Spleen (tissue), 11 donors: Measurements from ENCODE around the gene MYO16. TPM values are rescaled to one million over a fixed set of nuclear protein-coding genes. Genes with fewer than 3 reads are reported as not detected.

Experiments
- DNase-seq: peaks from one replicate; pipeline ENCODE4 v3.0.0-alpha.2; 2020
- H3K27ac ChIP-seq, 8 donors: fragments of 200-600 bp; sonication (generic) in 7 of 8; 1 replicate in 4 of 8; 2 replicates in 4 of 8; pipeline versions ENCODE4 v1.5.0 to v1.8.0; 2016 to 2021; ENCODE audit warnings: inconsistent platforms in 4 of 8, mild to moderate bottlenecking in 4 of 8, moderate library complexity in 1 of 8
- H3K27me3 ChIP-seq, 7 donors: fragments of 200-600 bp; sonication (generic) in 6 of 7; replicated peaks in 1 of 7; 1 replicate in 4 of 7; 2 replicates in 3 of 7; pipeline versions ENCODE4 v1.5.0 to v1.8.0; 2016 to 2021; ENCODE audit warnings: inconsistent platforms in 3 of 7, mild to moderate bottlenecking in 1 of 7
- H3K36me3 ChIP-seq, 6 donors: fragments of 200-600 bp; sonication (generic) in 5 of 6; 1 replicate in 4 of 6; 2 replicates in 2 of 6; pipeline versions ENCODE4 v1.5.0 to v1.8.0; 2016 to 2021; ENCODE audit warnings: inconsistent platforms in 2 of 6
- H3K4me1 ChIP-seq, 6 donors: fragments of 200-600 bp; sonication (generic) in 5 of 6; 1 replicate in 3 of 6; 2 replicates in 3 of 6; pipeline versions ENCODE4 v1.5.0 to v1.8.0; 2016 to 2021; ENCODE audit warnings: inconsistent platforms in 3 of 6
- H3K4me3 ChIP-seq, 8 donors: fragments of 200-600 bp; sonication (generic) in 7 of 8; 1 replicate in 4 of 8; 2 replicates in 4 of 8; pipeline versions ENCODE4 v1.5.0 to v1.8.0; 2016 to 2021; ENCODE audit warnings: inconsistent platforms in 4 of 8, mild to moderate bottlenecking in 4 of 8, moderate library complexity in 2 of 8
- H3K9me3 ChIP-seq, 8 donors: fragments of 200-600 bp; sonication (generic) in 7 of 8; 1 replicate in 4 of 8; 2 replicates in 4 of 8; pipeline versions ENCODE4 v1.5.0 to v1.8.0; 2016 to 2021; ENCODE audit warnings: inconsistent platforms in 4 of 8
- POLR2A ChIP-seq, 3 donors: fragments of 450-650 bp; IDR thresholded peaks; one replicate each; pipeline ENCODE4 v1.5.1; 2017; ENCODE audit warnings: antibody characterized with exemption in 3 of 3, mild to moderate bottlenecking in 1 of 3
- POLR2AphosphoS5 ChIP-seq, 3 donors: sonication (generic); formaldehyde crosslinking; IDR thresholded peaks; one replicate each; pipeline ENCODE4 v1.5.1; 2017; ENCODE audit warnings: antibody characterized with exemption in 3 of 3
- WGBS, 5 donors: extraction: QIAGEN DNeasy Blood & Tissue Kit in 3 of 5; methylation state at CpG; one replicate each; pipeline versions ENCODE4 v1.1.5 to v1.1.7; 2013 to 2018; 5-methylcytosine and 5-hydroxymethylcytosine counted together
- intact Hi-C: fragments of 100-400 bp; cut with DNase I; formaldehyde crosslinking; loops from one replicate; pipeline ENCODE4 v1.15.0; 2023; ENCODE audit warnings: low total_unique reads
- polyA plus RNA-seq, 3 donors: library from polyadenylated mRNA; stranded (reverse); fragments of 200-250 nt; gene quantifications; one replicate each; pipeline ENCODE4 v1.2.1, GENCODE V29; 2013
- total RNA-seq, 7 donors: library from RNA; depleted of rRNA in 3 of 7; stranded (reverse); fragments of >200 nt in 3 of 7; fragmentation: NEBNext Ultra II Directional in 4 of 7; extraction: Animal tissue kit (Norgen Biotek cat#: 25700) in 4 of 7; gene quantifications; one replicate each; pipeline versions ENCODE4 v1.1.0 to v1.2.1, GENCODE V29; 2016 to 2021
- TF ChIP-seq, protein P1 (sequence below), 11 experiments: fragments of 200-600 bp in 7 of 11; fragments of 450-650 bp in 4 of 11; sonication (generic) in 4 of 11; IDR thresholded peaks in 8 of 11; conservative IDR thresholded peaks in 3 of 11; 1 replicate in 7 of 11; 2 replicates in 4 of 11; pipeline versions ENCODE4 v1.4.0 to v1.8.0; 2016 to 2021; ENCODE audit warnings: antibody characterized with exemption in 11 of 11, inconsistent platforms in 4 of 11, mild to moderate bottlenecking in 1 of 11
- donor health status: healthy with polysubstance abuse.
- donor health status: DM: no; HTN: no; CAD: no; lungs with moderate emphysema.
- donor health status: DM: no; HTN: no; CAD: no.
- donor health status: Bipolar disorder and iron deficiency.
- donor health status: healthy.
- donor health status: DM: no; HTN: no; CAD: no.
- donor health status: DM: yes; HTN: yes; CAD: no.

The MYO16 gene
- total and polyA plus RNA-seq, 10 donors, result 0.03 to 0.51 (median 0.26) TPM; not detected in 1

DNA sequence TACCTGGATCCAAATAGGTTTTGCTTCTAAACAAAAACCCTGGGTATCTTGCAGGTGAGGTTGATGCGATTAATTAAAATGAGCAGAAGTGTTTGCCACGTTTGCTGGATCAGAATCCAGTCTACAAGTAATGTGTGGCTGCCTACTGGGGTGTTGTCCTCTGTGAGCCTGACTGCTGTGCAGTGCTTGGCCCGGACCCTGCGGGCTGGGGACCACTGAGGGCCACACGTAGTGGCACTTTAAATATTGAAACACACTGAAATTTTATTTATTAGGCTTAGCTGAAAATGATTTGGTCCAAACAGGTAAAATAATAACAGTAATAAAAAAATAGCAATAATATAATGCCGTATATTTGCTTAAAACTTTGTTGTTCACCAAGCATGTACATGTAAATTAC, 338.0 kb downstream of the MYO16 start:
- H3K4me3 ChIP-seq, result no peak overlapping the region
- intact Hi-C loops, result no loop called here
- no peak for TF ChIP-seq POLR2A (IDR thresholded peaks at IDR 0.05)
- TF ChIP-seq, protein P1, sequence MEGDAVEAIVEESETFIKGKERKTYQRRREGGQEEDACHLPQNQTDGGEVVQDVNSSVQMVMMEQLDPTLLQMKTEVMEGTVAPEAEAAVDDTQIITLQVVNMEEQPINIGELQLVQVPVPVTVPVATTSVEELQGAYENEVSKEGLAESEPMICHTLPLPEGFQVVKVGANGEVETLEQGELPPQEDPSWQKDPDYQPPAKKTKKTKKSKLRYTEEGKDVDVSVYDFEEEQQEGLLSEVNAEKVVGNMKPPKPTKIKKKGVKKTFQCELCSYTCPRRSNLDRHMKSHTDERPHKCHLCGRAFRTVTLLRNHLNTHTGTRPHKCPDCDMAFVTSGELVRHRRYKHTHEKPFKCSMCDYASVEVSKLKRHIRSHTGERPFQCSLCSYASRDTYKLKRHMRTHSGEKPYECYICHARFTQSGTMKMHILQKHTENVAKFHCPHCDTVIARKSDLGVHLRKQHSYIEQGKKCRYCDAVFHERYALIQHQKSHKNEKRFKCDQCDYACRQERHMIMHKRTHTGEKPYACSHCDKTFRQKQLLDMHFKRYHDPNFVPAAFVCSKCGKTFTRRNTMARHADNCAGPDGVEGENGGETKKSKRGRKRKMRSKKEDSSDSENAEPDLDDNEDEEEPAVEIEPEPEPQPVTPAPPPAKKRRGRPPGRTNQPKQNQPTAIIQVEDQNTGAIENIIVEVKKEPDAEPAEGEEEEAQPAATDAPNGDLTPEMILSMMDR (IDR thresholded peaks at IDR 0.05 in 8 of 11, conservative IDR thresholded peaks at IDR 0.05 in 3 of 11), result no peak
- TF ChIP-seq POLR2AphosphoS5 (IDR thresholded peaks at IDR 0.05), result no peak
- 78 to 96% (median 87%) methylated on average over 6 of the region's 6 CpGs for WGBS, 5 donors
- no peak overlapping the region for H3K27ac ChIP-seq
- DNase-seq, result no peak
- no peaks in the 10 kb centered on the region for H3K9me3 ChIP-seq
- H3K27me3 ChIP-seq, result no peaks in the 10 kb centered on the region
- no peaks in the 10 kb centered on the region for H3K36me3 ChIP-seq
- no peaks in the 10 kb centered on the region for H3K4me1 ChIP-seq

DNA sequence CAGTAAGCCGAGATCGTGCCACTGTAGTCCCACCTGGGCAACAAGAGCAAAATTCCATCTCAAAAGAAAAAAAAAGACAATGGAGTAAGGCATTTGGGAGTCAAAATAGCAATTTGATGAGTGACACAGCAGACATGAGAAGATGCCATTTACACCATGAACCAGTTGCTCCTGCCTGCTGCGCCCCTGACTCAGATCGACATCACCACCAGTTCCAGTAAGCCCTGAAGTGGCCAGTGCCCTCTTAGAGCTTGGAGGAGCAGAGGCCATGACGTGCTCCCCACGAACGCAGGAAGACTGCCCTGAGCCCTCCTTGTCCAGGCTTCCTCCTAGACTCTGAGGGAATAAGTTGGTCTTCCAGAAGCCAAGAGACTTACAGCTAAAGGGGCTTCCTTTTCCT, 339.2 kb downstream of the MYO16 start:
- Histone ChIP-seq H3K27ac (no peak overlapping the region), H3K27me3 (no peaks in the 10 kb centered on the region), H3K36me3 (no peaks in the 10 kb centered on the region), H3K4me1 (no peaks in the 10 kb centered on the region), H3K4me3 (no peak overlapping the region), H3K9me3 (no peaks in the 10 kb centered on the region)
- DNase-seq, result no peak
- 87 to 89% (median 89%) methylated on average over 7 of the region's 7 CpGs for WGBS, 5 donors
- intact Hi-C loops, result no loop called here
- TF ChIP-seq POLR2AphosphoS5 (IDR thresholded peaks at IDR 0.05), result no peak
- TF ChIP-seq, protein P1 (IDR thresholded peaks at IDR 0.05 in 8 of 11, conservative IDR thresholded peaks at IDR 0.05 in 3 of 11), result no peak
- TF ChIP-seq POLR2A (IDR thresholded peaks at IDR 0.05), result no peak

DNA sequence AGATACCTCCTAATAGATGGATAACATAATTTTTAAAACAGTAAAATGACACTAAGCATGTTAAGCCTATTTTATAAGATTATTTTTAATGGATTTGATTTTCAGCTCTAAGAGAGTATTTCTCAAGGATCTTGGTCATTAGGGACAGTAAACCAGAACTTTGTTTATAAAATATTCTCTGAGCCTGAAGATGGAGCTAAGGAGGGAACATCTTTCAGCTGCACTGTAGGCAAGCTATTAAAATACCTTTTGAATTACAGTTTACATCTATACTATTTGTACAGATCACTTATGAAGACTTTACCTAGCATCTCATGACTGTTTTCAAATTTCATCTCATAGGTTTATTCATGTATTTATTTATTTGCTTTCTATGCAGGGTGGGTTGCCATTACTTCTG, 345.3 kb downstream of the MYO16 start:
- Histone ChIP-seq H3K36me3 (no peaks in the 10 kb centered on the region), H3K9me3 (no peaks in the 10 kb centered on the region), H3K4me3 (no peak overlapping the region), H3K4me1 (no peaks in the 10 kb centered on the region), H3K27me3 (no peaks in the 10 kb centered on the region), H3K27ac (no peak overlapping the region)
- no peak for DNase-seq
- TF ChIP-seq POLR2A (IDR thresholded peaks at IDR 0.05), result no peak
- intact Hi-C loops, result no loop called here

DNA sequence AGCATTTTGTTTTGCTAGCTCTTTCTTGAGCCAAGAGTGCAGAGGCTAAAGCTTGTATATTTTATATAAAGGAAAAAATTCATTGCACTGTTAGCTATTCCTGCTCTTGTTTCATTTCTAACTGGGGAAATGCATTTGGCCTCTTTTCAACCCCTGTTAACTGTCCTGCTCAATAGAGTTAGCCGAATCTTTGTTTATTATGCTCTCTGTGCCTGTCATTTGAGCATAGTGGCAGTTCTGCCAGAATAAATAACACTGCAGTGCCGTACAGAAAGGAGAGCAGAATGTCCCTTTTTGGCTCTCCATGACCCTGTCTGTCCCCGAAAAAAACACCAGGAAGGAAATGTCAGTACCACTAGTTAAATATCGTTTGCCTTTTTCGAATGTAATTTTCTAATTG, 350.8 kb downstream of the MYO16 start:
- TF ChIP-seq, protein P1 (IDR thresholded peaks at IDR 0.05 in 8 of 11, conservative IDR thresholded peaks at IDR 0.05 in 3 of 11), result no peak
- TF ChIP-seq POLR2A (IDR thresholded peaks at IDR 0.05) (no peak), POLR2AphosphoS5 (IDR thresholded peaks at IDR 0.05) (no peak)
- DNase-seq, result no peak
- H3K9me3 ChIP-seq, result no peaks in the 10 kb centered on the region
- H3K27ac ChIP-seq, result no peak overlapping the region
- WGBS, 5 donors, result 9 to 21% (median 12%) methylated on average over 5 of the region's 5 CpGs
- intact Hi-C loops, result no loop called here
- no peaks in the 10 kb centered on the region for H3K4me1 ChIP-seq
- no peaks in the 10 kb centered on the region for H3K36me3 ChIP-seq
- no peaks in the 10 kb centered on the region for H3K27me3 ChIP-seq
- H3K4me3 ChIP-seq, result no peak overlapping the region

DNA sequence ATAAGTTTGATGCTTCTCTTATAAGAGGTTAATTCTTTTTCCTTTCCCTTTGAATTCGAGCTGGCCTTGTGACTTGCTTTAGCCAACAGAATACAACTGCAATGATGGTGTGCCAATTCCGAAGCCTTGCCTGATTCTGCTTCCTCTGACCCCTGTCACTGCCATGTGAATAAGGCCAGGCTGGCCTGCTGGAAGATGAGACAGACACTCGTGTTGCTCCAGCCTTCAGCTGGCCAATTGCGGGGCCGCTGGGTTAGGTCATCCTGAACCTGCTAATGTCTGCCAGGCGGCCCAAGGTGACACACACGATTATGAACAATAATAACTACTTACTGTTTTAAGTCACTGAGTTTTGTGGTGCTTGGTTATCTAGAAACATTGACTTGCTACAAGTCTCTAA, 352.0 kb downstream of the MYO16 start:
- intact Hi-C loops, result no loop called here
- WGBS, 5 donors, result 74 to 85% (median 81%) methylated on average over 7 of the region's 7 CpGs
- TF ChIP-seq POLR2AphosphoS5 (IDR thresholded peaks at IDR 0.05) (no peak), POLR2A (IDR thresholded peaks at IDR 0.05) (no peak)
- no peak for DNase-seq
- Histone ChIP-seq H3K36me3 (no peaks in the 10 kb centered on the region), H3K27me3 (no peaks in the 10 kb centered on the region), H3K27ac (no peak overlapping the region), H3K4me3 (no peak overlapping the region), H3K9me3 (no peaks in the 10 kb centered on the region), H3K4me1 (no peaks in the 10 kb centered on the region)
